B cell (primary cell): ENCODE results near the gene PPP1R13B. TPM values are rescaled to one million over a fixed set of nuclear protein-coding genes. Genes with fewer than 3 reads are reported as not detected.

Experiments used
- ATAC-seq: fragments of 200-7000 bp; cut with Tn5 transposase; one replicate; pipeline ENCODE4 v1.10.0; 2021; ENCODE audit warnings: low read depth, mild to moderate bottlenecking, moderate number of reproducible peaks, moderate library complexity
- CTCF ChIA-PET: fragments of 350-600 bp; sonication (Branson Sonifier 250); formaldehyde crosslinking; loops from one replicate; lab custom pipeline; 2021; ENCODE audit warnings: antibody characterized with exemption, inconsistent platforms; lab: Charles Lee
- POLR2A ChIA-PET: fragments of 350-600 bp; sonication (Branson Sonifier 250); formaldehyde crosslinking; loops from one replicate; lab custom pipeline; 2021; ENCODE audit warnings: antibody characterized with exemption; lab: Charles Lee
- DNase-seq: peaks from one replicate; pipeline ENCODE4 v3.0.0; 2013
- H2AFZ ChIP-seq: 2 replicates; pipeline ENCODE4 v1.6.1; 2012; ENCODE audit warnings: mild to moderate bottlenecking, low read depth, low read length; ENCODE audit not compliant: insufficient read depth, poor library complexity, severe bottlenecking
- H3K27ac ChIP-seq, 2 donors: 1 replicate in 1 of 2; 2 replicates in 1 of 2; pipeline ENCODE4 v1.5.1; 2012 to 2013; ENCODE audit warnings: low read length in 2 of 2, mild to moderate bottlenecking in 2 of 2, moderate library complexity in 1 of 2
- H3K27me3 ChIP-seq, 4 experiments: fragments of 200-600 bp in 1 of 4; sonication (generic) in 1 of 4; replicated peaks in 1 of 4; 1 replicate in 2 of 4; 2 replicates in 2 of 4; pipeline versions ENCODE4 v1.6.1 to v1.7.0; 2013 to 2016; ENCODE audit warnings: low read length in 3 of 4, mild to moderate bottlenecking in 2 of 4, mixed read lengths in 1 of 4, moderate library complexity in 1 of 4; ENCODE audit not compliant: insufficient read depth in 4 of 4, control insufficient read depth in 3 of 4; ENCODE audit errors: control extremely low read depth in 1 of 4
- H3K36me3 ChIP-seq, 2 experiments: replicated peaks in 1 of 2; 1 replicate in 1 of 2; 2 replicates in 1 of 2; pipeline versions ENCODE4 v1.6.1 to v1.7.1; 2013; ENCODE audit warnings: low read length in 1 of 2; ENCODE audit not compliant: insufficient read depth in 2 of 2, control insufficient read depth in 1 of 2; ENCODE audit errors: control extremely low read depth in 1 of 2, extremely low read depth in 1 of 2
- H3K4me1 ChIP-seq, 2 donors: fragments of 200-600 bp in 1 of 2; sonication (generic) in 1 of 2; 1 replicate in 1 of 2; 2 replicates in 1 of 2; pipeline versions ENCODE4 v1.5.1 to v1.6.1; 2013 to 2017; ENCODE audit warnings: low read length in 2 of 2; ENCODE audit not compliant: control insufficient read depth in 2 of 2, insufficient read depth in 2 of 2
- H3K4me2 ChIP-seq: replicated peaks from 2 replicates; pipeline ENCODE3; 2012; ENCODE audit warnings: mild to moderate bottlenecking, low read depth, low read length; ENCODE audit not compliant: poor library complexity, severe bottlenecking
- H3K4me3 ChIP-seq, 5 experiments: fragments of 200-600 bp in 1 of 5; sonication (generic) in 1 of 5; 1 replicate in 3 of 5; 2 replicates in 2 of 5; pipeline versions ENCODE4 v1.5.1 to v1.7.0; 2011 to 2016; ENCODE audit warnings: low read length in 4 of 5, mild to moderate bottlenecking in 4 of 5, low read depth in 2 of 5, control low read depth in 1 of 5, moderate library complexity in 1 of 5; ENCODE audit not compliant: insufficient read depth in 1 of 5; ENCODE audit errors: control extremely low read depth in 1 of 5, extremely low read depth in 1 of 5
- H3K79me2 ChIP-seq: fragments of 200-600 bp; sonication (generic); one replicate; pipeline ENCODE4 v1.6.0; 2016; ENCODE audit warnings: low read length; ENCODE audit not compliant: control insufficient read depth, insufficient read depth
- H3K9ac ChIP-seq: fragments of 200-600 bp; sonication (generic); 2 replicates; pipeline ENCODE4 v1.6.1; 2017; ENCODE audit warnings: mild to moderate bottlenecking, low read length, moderate library complexity
- H3K9me3 ChIP-seq, 3 donors: one replicate each; pipeline versions ENCODE4 v1.6.1 to v1.7.1; 2013; ENCODE audit warnings: low read length in 2 of 3; ENCODE audit not compliant: control insufficient read depth in 2 of 3, insufficient read depth in 1 of 3; ENCODE audit errors: control extremely low read depth in 1 of 3
- H4K20me1 ChIP-seq: 2 replicates; pipeline ENCODE4 v1.6.0; 2012; ENCODE audit warnings: mild to moderate bottlenecking, low read length; ENCODE audit not compliant: insufficient read depth, control insufficient read depth, poor library complexity, severe bottlenecking
- H3K27ac Mint-ChIP-seq: one replicate; pipeline ENCODE4 v1.8.0; 2021; ENCODE audit warnings: mixed read lengths
- H3K27me3 Mint-ChIP-seq: one replicate; pipeline ENCODE4 v1.8.0; 2021; ENCODE audit warnings: mixed read lengths
- H3K4me1 Mint-ChIP-seq: one replicate; pipeline ENCODE4 v1.8.0; 2021; ENCODE audit warnings: mixed read lengths
- H3K4me3 Mint-ChIP-seq: one replicate; pipeline ENCODE4 v1.8.0; 2021; ENCODE audit warnings: mixed read lengths
- H3K9me3 Mint-ChIP-seq: one replicate; pipeline ENCODE4 v1.8.0; 2022; ENCODE audit warnings: mixed read lengths; ENCODE audit not compliant: insufficient read depth
- EZH2 ChIP-seq: IDR thresholded peaks from 2 replicates; pipeline ENCODE4 v1.6.1; 2012; ENCODE audit warnings: borderline replicate concordance, low read depth, mild to moderate bottlenecking, moderate library complexity, low read length; ENCODE audit not compliant: insufficient read depth, poor library complexity, severe bottlenecking
- whole genome bisulfite sequencing: methylation state at CpG from one replicate; pipeline ENCODE4 v1.1.5; 2013; ENCODE audit warnings: missing lambda C conversion rate; ENCODE audit not compliant: insufficient coverage; 5-methylcytosine and 5-hydroxymethylcytosine counted together
- intact Hi-C: fragments of 100-400 bp; cut with micrococcal nuclease; formaldehyde crosslinking; loops from one replicate; pipeline ENCODE4 v1.10.0; 2022
- polyA plus RNA-seq: library from polyadenylated mRNA; depleted of rRNA; stranded (reverse); fragments of >200 nt; gene quantifications from 2 replicates; pipeline ENCODE4 v1.2.3, GENCODE V29; 2012
- total RNA-seq, 2 donors: library from RNA; stranded (reverse); fragments of 120-200 nt in 1 of 2; gene quantifications; 1 replicate in 1 of 2; 2 replicates in 1 of 2; pipeline versions ENCODE4 v1.2.3 to v1.2.4, GENCODE V29; 2013 to 2022
- TF ChIP-seq, protein P1 (sequence below): fragments of 200-600 bp; IDR thresholded peaks from one replicate; pipeline ENCODE4 v1.8.0; 2022; ENCODE audit warnings: antibody characterized with exemption, mild to moderate bottlenecking

Gene PPP1R13B
- total and polyA plus RNA-seq, 2 donors (not counting 1 experiment from before 2014, with no cell fraction given) = 10.1 to 27.7 TPM

DNA sequence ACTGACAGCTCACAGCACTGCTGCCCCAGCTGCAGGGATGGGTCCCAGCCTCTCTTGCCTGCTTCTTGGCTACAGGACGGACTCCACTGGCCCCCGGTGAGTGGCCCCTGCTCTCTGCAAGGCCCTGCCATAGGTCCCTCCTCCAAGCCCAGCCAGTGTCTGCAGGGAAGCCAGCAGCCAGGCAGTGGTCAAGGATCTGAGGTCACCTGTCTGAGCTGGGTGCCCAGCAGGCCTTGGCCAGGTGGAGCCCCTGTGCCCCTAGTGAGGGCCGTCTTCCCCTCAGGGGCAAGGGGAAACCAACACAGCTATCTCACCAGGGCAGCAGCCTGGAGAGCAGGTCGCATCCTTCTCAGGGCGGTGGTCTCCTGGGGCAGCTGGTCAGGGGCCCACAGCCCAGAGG lies 145.3 kb downstream of the PPP1R13B start:
- H3K4me2 ChIP-seq = peak overlapping the region; percentile 59
- H3K27me3 ChIP-seq = no peaks in the 10 kb centered on the region
- TF ChIP-seq, protein P1, sequence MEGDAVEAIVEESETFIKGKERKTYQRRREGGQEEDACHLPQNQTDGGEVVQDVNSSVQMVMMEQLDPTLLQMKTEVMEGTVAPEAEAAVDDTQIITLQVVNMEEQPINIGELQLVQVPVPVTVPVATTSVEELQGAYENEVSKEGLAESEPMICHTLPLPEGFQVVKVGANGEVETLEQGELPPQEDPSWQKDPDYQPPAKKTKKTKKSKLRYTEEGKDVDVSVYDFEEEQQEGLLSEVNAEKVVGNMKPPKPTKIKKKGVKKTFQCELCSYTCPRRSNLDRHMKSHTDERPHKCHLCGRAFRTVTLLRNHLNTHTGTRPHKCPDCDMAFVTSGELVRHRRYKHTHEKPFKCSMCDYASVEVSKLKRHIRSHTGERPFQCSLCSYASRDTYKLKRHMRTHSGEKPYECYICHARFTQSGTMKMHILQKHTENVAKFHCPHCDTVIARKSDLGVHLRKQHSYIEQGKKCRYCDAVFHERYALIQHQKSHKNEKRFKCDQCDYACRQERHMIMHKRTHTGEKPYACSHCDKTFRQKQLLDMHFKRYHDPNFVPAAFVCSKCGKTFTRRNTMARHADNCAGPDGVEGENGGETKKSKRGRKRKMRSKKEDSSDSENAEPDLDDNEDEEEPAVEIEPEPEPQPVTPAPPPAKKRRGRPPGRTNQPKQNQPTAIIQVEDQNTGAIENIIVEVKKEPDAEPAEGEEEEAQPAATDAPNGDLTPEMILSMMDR = no peak
- TF ChIP-seq EZH2 = no peak
- peaks cover 46% of the 10 kb centered on the region for H4K20me1 ChIP-seq
- 79% methylated on average over 5 of the region's 5 CpGs for WGBS
- Mint-ChIP-seq H3K4me1 (peaks cover 51% of the 10 kb centered on the region), H3K27me3 (no peaks in the 10 kb centered on the region), H3K27ac (peak overlapping the region; percentile 78), H3K4me3 (peak overlapping the region; percentile 50), H3K9me3 (no peaks in the 10 kb centered on the region)
- peaks cover 44 to 52% of the 10 kb centered on the region in 2 donors for H3K4me1 ChIP-seq
- H3K27ac ChIP-seq = peak overlapping the region in 1 of 2 donors; percentile 59
- H3K79me2 ChIP-seq = peaks cover 11% of the 10 kb centered on the region
- intact Hi-C loops = no loop called here
- peaks cover 0 to 48% of the 10 kb centered on the region in 2 experiments for H3K36me3 ChIP-seq
- POLR2A ChIA-PET = interaction anchor here (0.7 to 0.9 kb wide), 2 partner anchors 11 to 14 kb away, joined by 3 read pairs; partner anchors contain the start of gene ZFYVE21
- H2AFZ ChIP-seq = no peak overlapping the region
- no peaks in the 10 kb centered on the region for H3K9me3 ChIP-seq
- H3K4me3 ChIP-seq = no peak overlapping the region
- CTCF ChIA-PET = interaction anchor here (1.1 to 1.6 kb wide), 3 partner anchors 11 to 23 kb away, joined by 3 to 5 read pairs (median 5); no protein-coding TSS in a partner anchor
- no peak overlapping the region for H3K9ac ChIP-seq
- ATAC-seq = peak; percentile 15
- no peak for DNase-seq

DNA sequence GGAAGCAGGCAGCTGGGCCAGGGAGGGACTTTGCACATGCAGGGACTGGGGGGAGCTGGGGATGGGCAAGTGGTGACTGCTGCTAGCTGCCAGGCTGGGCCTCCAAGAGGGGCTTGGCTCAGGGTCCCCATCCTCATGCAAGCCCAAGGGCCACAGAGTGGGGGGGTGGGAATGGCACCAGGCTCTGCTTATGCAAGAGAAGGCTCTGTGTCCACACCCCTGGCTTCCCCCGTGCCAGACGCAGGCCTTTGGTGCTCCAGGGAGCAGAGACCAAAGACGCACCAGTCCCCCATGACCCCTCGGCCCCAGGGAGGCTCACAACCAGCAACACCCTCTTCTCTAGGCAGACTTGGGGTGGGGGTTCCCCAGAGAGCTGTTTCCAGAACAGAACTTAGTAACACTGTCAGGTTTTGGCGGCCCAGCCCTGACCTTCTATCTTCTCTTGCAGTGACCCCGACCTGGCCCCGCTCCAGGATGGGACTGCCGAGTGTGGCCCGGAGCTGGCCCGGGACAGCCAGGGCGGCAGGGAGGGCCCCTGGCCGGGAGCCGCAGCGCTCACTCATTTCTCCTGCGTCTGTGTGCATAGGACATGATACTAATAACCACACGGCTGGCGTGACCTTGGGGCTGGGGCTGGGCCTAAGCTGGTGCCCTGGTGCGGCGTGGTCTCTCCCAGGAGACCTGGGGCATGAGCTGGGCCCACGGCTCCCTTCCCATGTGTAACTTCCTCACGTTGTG lies 146.5 kb downstream of the PPP1R13B start:
- Histone ChIP-seq H3K36me3 (peaks cover 0 to 47% of the 10 kb centered on the region in 2 experiments), H3K4me3 (no peak overlapping the region), H3K27ac (no peak overlapping the region), H3K9ac (no peak overlapping the region), H4K20me1 (peaks cover 50% of the 10 kb centered on the region), H3K9me3 (no peaks in the 10 kb centered on the region), H3K27me3 (no peaks in the 10 kb centered on the region), H3K79me2 (peaks cover 11% of the 10 kb centered on the region), H2AFZ (no peak overlapping the region), H3K4me1 (peaks cover 56 to 57% of the 10 kb centered on the region in 2 donors), H3K4me2 (peak overlapping the region; percentile 32)
- Mint-ChIP-seq H3K9me3 (no peaks in the 10 kb centered on the region), H3K27ac (no peak overlapping the region), H3K4me3 (no peak overlapping the region), H3K27me3 (no peaks in the 10 kb centered on the region), H3K4me1 (peaks cover 63% of the 10 kb centered on the region)
- intact Hi-C loops = no loop called here
- DNase-seq (peak; percentile 14), ATAC-seq (no peak)
- ChIA-PET CTCF (interaction anchor here (1.1 to 1.6 kb wide), 3 partner anchors 9 to 21 kb away, joined by 3 to 5 read pairs (median 5); no protein-coding TSS in a partner anchor), POLR2A (no interaction called here)
- TF ChIP-seq, protein P1 = no peak
- TF ChIP-seq EZH2 = no peak
- 91% methylated on average over 18 of the region's 21 CpGs for WGBS
